ENCODE results near the gene FETUB. TPM values are rescaled to one million over a fixed set of nuclear protein-coding genes. Genes with fewer than 3 reads are reported as not detected.

The FETUB gene
- total RNA-seq, 2 experiments from 2014 or later, result not detected

- Histone ChIP-seq H2AFZ (ENCODE audit: low read length) (no peak overlapping the region), H3K79me2 (ENCODE audit: insufficient read depth, low read depth, low read length) (no peaks in the 10 kb centered on the region), H4K20me1 (ENCODE audit: insufficient read depth, low read length) (no peaks in the 10 kb centered on the region), H3K4me2 (ENCODE audit: low read length) (no peak overlapping the region), H3K27ac (ENCODE audit: low read depth, low read length, poor library complexity, severe bottlenecking) (no peak overlapping the region), H3K9me3 (ENCODE audit: low read length) (peaks cover 7% of the 10 kb centered on the region; the same call in 1 of the 2 replicates), H3K4me3 (ENCODE audit: low read depth, low read length, poor library complexity, severe bottlenecking) (no peak overlapping the region), H3K36me3 (ENCODE audit: insufficient read depth, low read length) (no peaks in the 10 kb centered on the region), H3K9me2 (ENCODE audit: insufficient read depth, low read length) (no peaks in the 10 kb centered on the region), H3K4me1 (ENCODE audit: insufficient read depth, low read length, poor library complexity, severe bottlenecking) (no peaks in the 10 kb centered on the region)
- TF ChIP-seq CTCF (conservative IDR thresholded peaks at IDR 0.05; ENCODE audit: low read length) (no peak), EZH2phosphoT487 (IDR thresholded peaks at IDR 0.05; ENCODE audit: borderline replicate concordance, low read depth, low read length) (no peak)
- intact Hi-C loops (cut with micrococcal nuclease; ENCODE audit: unreplicated experiment), result no loop called here
- DNase-seq (ENCODE audit: low spot score), result no peak
- ChIA-PET POLR2A (interaction anchor here (0.6 kb wide), 1 partner anchor 137 kb away, joined by 3 read pairs; no protein-coding TSS in a partner anchor), CTCF (ENCODE audit: unreplicated experiment) (no interaction called here)
- BruUV-seq (replicated peaks), result no TSS peak
Observed at GRCh38 chr3:186635532-186635931, 4.7 kb upstream of the FETUB start.

DNA sequence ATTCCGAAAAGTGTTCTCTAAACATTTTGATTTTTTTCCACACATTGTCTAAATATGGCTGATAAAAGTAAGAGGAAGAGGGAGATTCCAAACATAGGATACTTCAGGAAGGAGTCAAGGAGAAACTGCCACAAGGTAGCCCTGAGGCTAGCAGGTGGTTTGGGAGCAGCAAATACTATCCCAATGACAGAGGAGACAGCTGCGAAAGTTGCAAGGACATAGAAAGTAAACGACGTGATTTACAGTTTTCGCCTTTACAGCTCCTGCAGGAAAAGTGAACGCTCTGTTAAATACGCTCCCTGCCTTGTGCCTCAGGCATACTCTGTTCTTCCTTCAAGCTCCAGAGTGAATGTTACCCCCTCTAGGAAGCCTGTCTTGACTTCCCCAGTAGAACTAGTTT lies 3.7 kb upstream of the FETUB start:
- no TSS peak for BruUV-seq (replicated peaks)
- no peak for DNase-seq (ENCODE audit: low spot score)
- Histone ChIP-seq H3K4me2 (ENCODE audit: low read length) (no peak overlapping the region), H4K20me1 (ENCODE audit: insufficient read depth, low read length) (no peaks in the 10 kb centered on the region), H3K9me3 (ENCODE audit: low read length) (peaks cover 7% of the 10 kb centered on the region; the same call in 1 of the 2 replicates), H3K79me2 (ENCODE audit: insufficient read depth, low read depth, low read length) (no peaks in the 10 kb centered on the region), H3K9me2 (ENCODE audit: insufficient read depth, low read length) (no peaks in the 10 kb centered on the region), H3K4me3 (ENCODE audit: low read depth, low read length, poor library complexity, severe bottlenecking) (no peak overlapping the region), H2AFZ (ENCODE audit: low read length) (no peak overlapping the region), H3K4me1 (ENCODE audit: insufficient read depth, low read length, poor library complexity, severe bottlenecking) (no peaks in the 10 kb centered on the region), H3K27ac (ENCODE audit: low read depth, low read length, poor library complexity, severe bottlenecking) (no peak overlapping the region), H3K36me3 (ENCODE audit: insufficient read depth, low read length) (no peaks in the 10 kb centered on the region)
- ChIA-PET POLR2A (interaction anchor here (1.0 kb wide), 1 partner anchor 20 kb away, joined by 3 read pairs; no protein-coding TSS in a partner anchor), CTCF (ENCODE audit: unreplicated experiment) (no interaction called here)
- TF ChIP-seq CTCF (conservative IDR thresholded peaks at IDR 0.05; ENCODE audit: low read length) (no peak), EZH2phosphoT487 (IDR thresholded peaks at IDR 0.05; ENCODE audit: borderline replicate concordance, low read depth, low read length) (no peak)
- intact Hi-C loops (cut with micrococcal nuclease; ENCODE audit: unreplicated experiment), result no loop called here

DNA sequence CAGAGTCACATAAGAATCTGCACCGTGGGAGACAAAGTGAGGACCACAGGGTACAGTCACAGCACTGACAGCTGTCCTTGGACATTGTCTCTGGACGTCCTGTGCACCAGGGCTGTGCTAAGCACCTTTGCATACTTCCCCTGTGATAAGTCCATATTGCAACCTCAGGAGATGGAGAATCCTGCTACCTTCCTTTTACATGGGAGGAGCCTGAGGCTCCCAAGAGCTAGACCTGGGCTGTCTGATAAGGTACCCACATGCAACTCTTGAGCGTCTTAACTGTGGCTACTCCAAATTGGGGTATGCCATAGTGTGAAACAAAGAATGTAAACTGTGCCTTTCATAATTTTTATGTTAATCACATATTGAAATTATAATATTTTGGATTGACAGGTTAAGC lies 2.5 kb upstream of the FETUB start:
- H3K4me2 ChIP-seq (ENCODE audit: low read length), result no peak overlapping the region
- H3K27ac ChIP-seq (ENCODE audit: low read depth, low read length, poor library complexity, severe bottlenecking), result no peak overlapping the region
- DNase-seq (ENCODE audit: low spot score), result no peak
- H3K79me2 ChIP-seq (ENCODE audit: insufficient read depth, low read depth, low read length), result no peaks in the 10 kb centered on the region
- TF ChIP-seq CTCF (conservative IDR thresholded peaks at IDR 0.05; ENCODE audit: low read length) (no peak), EZH2phosphoT487 (IDR thresholded peaks at IDR 0.05; ENCODE audit: borderline replicate concordance, low read depth, low read length) (no peak)
- H4K20me1 ChIP-seq (ENCODE audit: insufficient read depth, low read length), result no peaks in the 10 kb centered on the region
- H3K36me3 ChIP-seq (ENCODE audit: insufficient read depth, low read length), result no peaks in the 10 kb centered on the region
- no peaks in the 10 kb centered on the region for H3K9me2 ChIP-seq (ENCODE audit: insufficient read depth, low read length)
- POLR2A ChIA-PET, result interaction anchor here (0.7 to 1.0 kb wide), 2 partner anchors 9 to 21 kb away, joined by 3 read pairs; no protein-coding TSS in a partner anchor
- CTCF ChIA-PET (ENCODE audit: unreplicated experiment), result no interaction called here
- intact Hi-C loops (cut with micrococcal nuclease; ENCODE audit: unreplicated experiment), result no loop called here
- H2AFZ ChIP-seq (ENCODE audit: low read length), result no peak overlapping the region
- no TSS peak for BruUV-seq (replicated peaks)
- H3K4me1 ChIP-seq (ENCODE audit: insufficient read depth, low read length, poor library complexity, severe bottlenecking), result peaks cover 9% of the 10 kb centered on the region
- H3K4me3 ChIP-seq (ENCODE audit: low read depth, low read length, poor library complexity, severe bottlenecking), result no peak overlapping the region
- peaks cover 7% of the 10 kb centered on the region; the same call in 1 of the 2 replicates for H3K9me3 ChIP-seq (ENCODE audit: low read length)

Measured in OCI-LY7 (cell line).